GM23338 (cell line): ENCODE results near the gene C19orf81. TPM values are rescaled to one million over a fixed set of nuclear protein-coding genes. Genes with fewer than 3 reads are reported as not detected.
A peak's percentile ranks its signal among the peaks of the same experiment; 100 is the strongest.

Experiments
- ATAC-seq: fragments of 200-7000 bp; cut with Tn5 transposase; 3 replicates; pipeline ENCODE4 v1.9.1; 2020
- DNase-seq: peaks from one replicate; pipeline ENCODE4 v3.0.0-alpha.2; 2015; ENCODE audit warnings: low spot score
- H2AFZ ChIP-seq: fragments of 200-600 bp; sonication (generic); 2 replicates; pipeline ENCODE4 v1.8.0; 2016; ENCODE audit warnings: antibody characterized with exemption, mild to moderate bottlenecking, moderate library complexity
- H3F3A ChIP-seq: fragments of 200-600 bp; sonication (generic); replicated peaks from 2 replicates; pipeline ENCODE4 v1.8.0; 2017; ENCODE audit warnings: antibody characterized with exemption, mixed run types, low read depth
- H3K27ac ChIP-seq: fragments of 200-600 bp; sonication (generic); 2 replicates; pipeline ENCODE4 v1.6.1; 2016; ENCODE audit warnings: low read depth
- H3K27me3 ChIP-seq: fragments of 200-600 bp; sonication (generic); 2 replicates; pipeline ENCODE4 v1.8.0; 2016; ENCODE audit warnings: mild to moderate bottlenecking, mixed run types, moderate library complexity; ENCODE audit not compliant: insufficient read depth
- H3K36me3 ChIP-seq: fragments of 200-600 bp; sonication (generic); 2 replicates; pipeline ENCODE4 v1.8.0; 2016; ENCODE audit warnings: mild to moderate bottlenecking; ENCODE audit not compliant: insufficient read depth
- H3K4me1 ChIP-seq: fragments of 200-600 bp; sonication (generic); 2 replicates; pipeline ENCODE4 v1.8.0; 2016; ENCODE audit warnings: mild to moderate bottlenecking, moderate library complexity; ENCODE audit not compliant: insufficient read depth
- H3K4me2 ChIP-seq: fragments of 200-600 bp; sonication (generic); 2 replicates; pipeline ENCODE4 v1.7.1; 2017; ENCODE audit warnings: mixed run types
- H3K4me3 ChIP-seq: fragments of 200-600 bp; sonication (generic); 2 replicates; pipeline ENCODE4 v1.6.1; 2016; ENCODE audit warnings: mixed run types
- H3K79me2 ChIP-seq: fragments of 200-600 bp; sonication (generic); replicated peaks from 2 replicates; pipeline ENCODE4 v1.8.0; 2017; ENCODE audit warnings: mild to moderate bottlenecking; ENCODE audit not compliant: insufficient read depth
- H3K9me2 ChIP-seq: fragments of 200-600 bp; sonication (generic); 2 replicates; pipeline ENCODE4 v1.8.0; 2017; ENCODE audit not compliant: insufficient read depth
- H4K20me1 ChIP-seq: fragments of 200-600 bp; sonication (generic); replicated peaks from 2 replicates; pipeline ENCODE4 v1.8.0; 2017; ENCODE audit warnings: mild to moderate bottlenecking; ENCODE audit not compliant: insufficient read depth
- H3K27ac Mint-ChIP-seq: 2 replicates; pipeline ENCODE4 v1.8.0; 2020; ENCODE audit warnings: inconsistent platforms, mild to moderate bottlenecking, moderate library complexity, mixed read lengths
- H3K27me3 Mint-ChIP-seq: 3 replicates; pipeline ENCODE4 v1.8.0; 2022; ENCODE audit warnings: low read depth, mild to moderate bottlenecking, moderate library complexity, mixed read lengths, inconsistent platforms; ENCODE audit not compliant: insufficient read depth, poor library complexity
- H3K36me3 Mint-ChIP-seq: 3 replicates; pipeline ENCODE4 v1.8.0; 2021; ENCODE audit warnings: low read depth, mild to moderate bottlenecking, inconsistent platforms, moderate library complexity, mixed read lengths
- H3K4me1 Mint-ChIP-seq: 3 replicates; pipeline ENCODE4 v1.8.0; 2020; ENCODE audit warnings: mild to moderate bottlenecking, inconsistent platforms, mixed read lengths
- H3K4me3 Mint-ChIP-seq: 3 replicates; pipeline ENCODE4 v1.8.0; 2021; ENCODE audit warnings: moderate library complexity, mild to moderate bottlenecking, inconsistent platforms, mixed read lengths
- H3K9me3 Mint-ChIP-seq: 3 replicates; pipeline ENCODE4 v1.8.0; 2020; ENCODE audit warnings: moderate library complexity, mild to moderate bottlenecking, inconsistent platforms, mixed read lengths
- CREB1 ChIP-seq: fragments of 250-450 bp; sonication (Bioruptor Pico); IDR thresholded peaks from 2 replicates; pipeline ENCODE4 v1.5.0; 2020; ENCODE audit warnings: low read depth, mild to moderate bottlenecking, moderate library complexity
- EZH2 ChIP-seq: fragments of 200-600 bp; sonication (generic); IDR thresholded peaks from one replicate; pipeline ENCODE4 v1.8.0; 2017; ENCODE audit warnings: antibody characterized with exemption, mild to moderate bottlenecking, low read depth; ENCODE audit not compliant: unreplicated experiment
- EZH2phosphoT487 ChIP-seq: fragments of 200-600 bp; sonication (generic); IDR thresholded peaks from one replicate; pipeline ENCODE4 v1.8.1; 2018; ENCODE audit warnings: antibody characterized with exemption; ENCODE audit not compliant: unreplicated experiment
- POLR2AphosphoS5 ChIP-seq: IDR thresholded peaks from 2 replicates; pipeline ENCODE4 v1.6.1; 2016; ENCODE audit warnings: antibody characterized with exemption, low read depth
- polyA plus RNA-seq: library from polyadenylated mRNA; unstranded; fragments of >200 nt; fragmentation: Nextera tagmentation; extraction: Ambion mirVana; gene quantifications from 2 replicates; pipeline ENCODE4 v1.2.1, GENCODE V29; 2016
- total RNA-seq: library from RNA; depleted of rRNA; stranded (reverse); fragments of >200 nt; shearing (Covaris generic); gene quantifications from 2 replicates; pipeline ENCODE4 v1.2.3, GENCODE V29; 2014
- TF ChIP-seq, protein P1 (sequence below): fragments of 250-450 bp; sonication (Bioruptor Pico); IDR thresholded peaks from 2 replicates; pipeline ENCODE4 v1.5.0; 2020; ENCODE audit warnings: mild to moderate bottlenecking, moderate library complexity
- TF ChIP-seq, protein P2 (sequence below), 2 experiments: fragments of 200-600 bp in 1 of 2; sonication (generic) in 1 of 2; conservative IDR thresholded peaks; 2 replicates each; pipeline versions ENCODE4 v1.5.1 to v1.6.1; 2016 to 2017; ENCODE audit warnings: antibody characterized with exemption in 2 of 2, low read depth in 2 of 2, mild to moderate bottlenecking in 2 of 2, moderate library complexity in 1 of 2

The C19orf81 gene
- total and polyA plus RNA-seq, 2 experiments from 2014 or later = 23.2 to 54.3 TPM

DNA sequence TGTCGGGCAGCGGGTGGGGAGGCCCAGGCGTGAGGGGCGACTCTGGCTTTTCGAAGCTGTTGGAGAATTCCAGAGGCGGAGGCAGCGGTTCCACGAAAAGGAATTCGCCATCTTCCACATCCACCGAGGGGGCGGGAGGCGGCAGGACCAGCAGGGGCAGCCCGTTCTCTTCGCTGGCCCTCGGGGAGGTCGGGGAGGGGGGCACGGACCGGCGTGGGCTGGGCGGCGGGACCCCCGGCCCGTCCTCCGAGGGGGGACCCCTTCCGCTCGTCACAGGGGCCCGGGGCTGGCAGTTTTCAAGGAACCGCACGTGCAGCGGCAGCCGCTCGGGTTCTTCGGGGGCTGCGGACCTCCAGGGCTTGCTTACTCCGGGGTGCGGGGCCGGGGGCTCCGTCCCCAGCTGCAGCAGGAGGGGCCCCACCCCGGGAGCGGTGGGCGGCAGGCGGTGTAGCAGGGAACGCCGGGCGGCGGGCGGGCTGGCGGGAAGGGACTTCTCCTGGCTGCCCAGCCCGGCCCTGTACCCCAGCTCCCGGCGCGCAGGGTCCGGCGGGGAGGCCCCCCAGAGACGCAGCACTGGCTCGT, 18.0 kb downstream of the C19orf81 start:
- Histone ChIP-seq H3K27me3 (peaks cover 83% of the 10 kb centered on the region), H3K4me3 (peak overlapping the region; percentile 47; the same call in 1 of the 2 replicates), H3K27ac (no peak overlapping the region), H3K36me3 (no peaks in the 10 kb centered on the region), H4K20me1 (peaks cover 3% of the 10 kb centered on the region; the same call in 1 of the 2 replicates), H2AFZ (no peak overlapping the region), H3K4me2 (peak overlapping the region; percentile 72), H3K79me2 (no peaks in the 10 kb centered on the region), H3K9me2 (no peaks in the 10 kb centered on the region), H3F3A (peaks cover 3% of the 10 kb centered on the region; the same call in 1 of the 2 replicates), H3K4me1 (no peaks in the 10 kb centered on the region; the same call in 1 of the 2 replicates)
- TF ChIP-seq CREB1 (CRISPR knock-in tag) = no peak
- TF ChIP-seq, protein P1, sequence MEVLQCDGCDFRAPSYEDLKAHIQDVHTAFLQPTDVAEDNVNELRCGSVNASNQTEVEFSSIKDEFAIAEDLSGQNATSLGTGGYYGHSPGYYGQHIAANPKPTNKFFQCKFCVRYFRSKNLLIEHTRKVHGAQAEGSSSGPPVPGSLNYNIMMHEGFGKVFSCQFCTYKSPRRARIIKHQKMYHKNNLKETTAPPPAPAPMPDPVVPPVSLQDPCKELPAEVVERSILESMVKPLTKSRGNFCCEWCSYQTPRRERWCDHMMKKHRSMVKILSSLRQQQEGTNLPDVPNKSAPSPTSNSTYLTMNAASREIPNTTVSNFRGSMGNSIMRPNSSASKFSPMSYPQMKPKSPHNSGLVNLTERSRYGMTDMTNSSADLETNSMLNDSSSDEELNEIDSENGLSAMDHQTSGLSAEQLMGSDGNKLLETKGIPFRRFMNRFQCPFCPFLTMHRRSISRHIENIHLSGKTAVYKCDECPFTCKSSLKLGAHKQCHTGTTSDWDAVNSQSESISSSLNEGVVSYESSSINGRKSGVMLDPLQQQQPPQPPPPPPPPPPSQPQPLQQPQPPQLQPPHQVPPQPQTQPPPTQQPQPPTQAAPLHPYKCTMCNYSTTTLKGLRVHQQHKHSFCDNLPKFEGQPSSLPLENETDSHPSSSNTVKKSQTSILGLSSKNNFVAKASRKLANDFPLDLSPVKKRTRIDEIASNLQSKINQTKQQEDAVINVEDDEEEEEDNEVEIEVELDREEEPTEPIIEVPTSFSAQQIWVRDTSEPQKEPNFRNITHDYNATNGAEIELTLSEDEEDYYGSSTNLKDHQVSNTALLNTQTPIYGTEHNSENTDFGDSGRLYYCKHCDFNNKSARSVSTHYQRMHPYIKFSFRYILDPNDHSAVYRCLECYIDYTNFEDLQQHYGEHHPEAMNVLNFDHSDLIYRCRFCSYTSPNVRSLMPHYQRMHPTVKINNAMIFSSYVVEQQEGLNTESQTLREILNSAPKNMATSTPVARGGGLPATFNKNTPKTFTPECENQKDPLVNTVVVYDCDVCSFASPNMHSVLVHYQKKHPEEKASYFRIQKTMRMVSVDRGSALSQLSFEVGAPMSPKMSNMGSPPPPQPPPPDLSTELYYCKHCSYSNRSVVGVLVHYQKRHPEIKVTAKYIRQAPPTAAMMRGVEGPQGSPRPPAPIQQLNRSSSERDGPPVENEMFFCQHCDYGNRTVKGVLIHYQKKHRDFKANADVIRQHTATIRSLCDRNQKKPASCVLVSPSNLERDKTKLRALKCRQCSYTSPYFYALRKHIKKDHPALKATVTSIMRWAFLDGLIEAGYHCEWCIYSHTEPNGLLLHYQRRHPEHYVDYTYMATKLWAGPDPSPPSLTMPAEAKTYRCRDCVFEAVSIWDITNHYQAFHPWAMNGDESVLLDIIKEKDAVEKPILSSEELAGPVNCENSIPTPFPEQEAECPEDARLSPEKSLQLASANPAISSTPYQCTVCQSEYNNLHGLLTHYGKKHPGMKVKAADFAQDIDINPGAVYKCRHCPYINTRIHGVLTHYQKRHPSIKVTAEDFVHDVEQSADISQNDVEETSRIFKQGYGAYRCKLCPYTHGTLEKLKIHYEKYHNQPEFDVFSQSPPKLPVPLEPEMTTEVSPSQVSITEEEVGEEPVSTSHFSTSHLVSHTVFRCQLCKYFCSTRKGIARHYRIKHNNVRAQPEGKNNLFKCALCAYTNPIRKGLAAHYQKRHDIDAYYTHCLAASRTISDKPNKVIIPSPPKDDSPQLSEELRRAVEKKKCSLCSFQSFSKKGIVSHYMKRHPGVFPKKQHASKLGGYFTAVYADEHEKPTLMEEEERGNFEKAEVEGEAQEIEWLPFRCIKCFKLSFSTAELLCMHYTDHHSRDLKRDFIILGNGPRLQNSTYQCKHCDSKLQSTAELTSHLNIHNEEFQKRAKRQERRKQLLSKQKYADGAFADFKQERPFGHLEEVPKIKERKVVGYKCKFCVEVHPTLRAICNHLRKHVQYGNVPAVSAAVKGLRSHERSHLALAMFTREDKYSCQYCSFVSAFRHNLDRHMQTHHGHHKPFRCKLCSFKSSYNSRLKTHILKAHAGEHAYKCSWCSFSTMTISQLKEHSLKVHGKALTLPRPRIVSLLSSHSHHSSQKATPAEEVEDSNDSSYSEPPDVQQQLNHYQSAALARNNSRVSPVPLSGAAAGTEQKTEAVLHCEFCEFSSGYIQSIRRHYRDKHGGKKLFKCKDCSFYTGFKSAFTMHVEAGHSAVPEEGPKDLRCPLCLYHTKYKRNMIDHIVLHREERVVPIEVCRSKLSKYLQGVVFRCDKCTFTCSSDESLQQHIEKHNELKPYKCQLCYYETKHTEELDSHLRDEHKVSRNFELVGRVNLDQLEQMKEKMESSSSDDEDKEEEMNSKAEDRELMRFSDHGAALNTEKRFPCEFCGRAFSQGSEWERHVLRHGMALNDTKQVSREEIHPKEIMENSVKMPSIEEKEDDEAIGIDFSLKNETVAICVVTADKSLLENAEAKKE (CRISPR knock-in tag) = no peak
- TF ChIP-seq EZH2 = peak; percentile 93
- TF ChIP-seq POLR2AphosphoS5 = no peak
- peak; percentile 56 for TF ChIP-seq EZH2phosphoT487
- Mint-ChIP-seq H3K4me1 (no peaks in the 10 kb centered on the region), H3K27ac (no peak overlapping the region), H3K27me3 (peaks cover 16% of the 10 kb centered on the region), H3K36me3 (peaks cover 39% of the 10 kb centered on the region), H3K9me3 (peaks cover 72% of the 10 kb centered on the region), H3K4me3 (no peak overlapping the region)
- peak; percentile 43 for DNase-seq
- no peak for ATAC-seq

DNA sequence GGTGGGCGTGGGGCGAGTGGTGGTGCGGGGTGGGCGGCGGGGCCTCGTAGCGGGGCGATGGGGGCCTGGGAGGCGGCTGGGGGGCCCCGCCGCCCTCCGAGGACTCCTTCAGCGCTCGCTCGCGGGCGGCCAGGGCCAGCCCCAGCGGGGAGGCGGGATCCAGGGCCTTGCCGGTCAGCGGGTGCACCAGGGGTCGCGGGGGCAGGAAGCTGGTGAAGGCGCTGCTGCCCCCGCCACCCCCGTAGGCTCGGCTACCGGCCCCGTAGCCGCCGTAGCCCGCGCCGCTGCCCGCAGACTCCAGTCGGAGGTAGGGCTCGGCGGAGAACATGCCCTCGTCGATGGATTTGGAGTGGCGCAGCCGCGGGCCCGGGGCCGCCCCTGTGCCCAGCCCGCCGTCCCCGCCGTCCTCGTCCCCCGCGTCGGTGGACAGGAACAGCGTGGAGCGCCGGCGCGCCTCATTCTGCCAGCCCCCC, 18.6 kb downstream of the C19orf81 start:
- Histone ChIP-seq H3K27me3 (peaks cover 89% of the 10 kb centered on the region), H3K36me3 (no peaks in the 10 kb centered on the region), H3K4me3 (peak overlapping the region; percentile 47; the same call in 1 of the 2 replicates), H3K4me1 (no peaks in the 10 kb centered on the region; the same call in 1 of the 2 replicates), H3K79me2 (no peaks in the 10 kb centered on the region), H2AFZ (no peak overlapping the region), H4K20me1 (peaks cover 3% of the 10 kb centered on the region; the same call in 1 of the 2 replicates), H3F3A (peaks cover 3% of the 10 kb centered on the region; the same call in 1 of the 2 replicates), H3K9me2 (no peaks in the 10 kb centered on the region), H3K27ac (no peak overlapping the region), H3K4me2 (peak overlapping the region; percentile 72)
- peak; percentile 39 for DNase-seq
- peak; percentile 60 for TF ChIP-seq EZH2
- TF ChIP-seq, protein P2, sequence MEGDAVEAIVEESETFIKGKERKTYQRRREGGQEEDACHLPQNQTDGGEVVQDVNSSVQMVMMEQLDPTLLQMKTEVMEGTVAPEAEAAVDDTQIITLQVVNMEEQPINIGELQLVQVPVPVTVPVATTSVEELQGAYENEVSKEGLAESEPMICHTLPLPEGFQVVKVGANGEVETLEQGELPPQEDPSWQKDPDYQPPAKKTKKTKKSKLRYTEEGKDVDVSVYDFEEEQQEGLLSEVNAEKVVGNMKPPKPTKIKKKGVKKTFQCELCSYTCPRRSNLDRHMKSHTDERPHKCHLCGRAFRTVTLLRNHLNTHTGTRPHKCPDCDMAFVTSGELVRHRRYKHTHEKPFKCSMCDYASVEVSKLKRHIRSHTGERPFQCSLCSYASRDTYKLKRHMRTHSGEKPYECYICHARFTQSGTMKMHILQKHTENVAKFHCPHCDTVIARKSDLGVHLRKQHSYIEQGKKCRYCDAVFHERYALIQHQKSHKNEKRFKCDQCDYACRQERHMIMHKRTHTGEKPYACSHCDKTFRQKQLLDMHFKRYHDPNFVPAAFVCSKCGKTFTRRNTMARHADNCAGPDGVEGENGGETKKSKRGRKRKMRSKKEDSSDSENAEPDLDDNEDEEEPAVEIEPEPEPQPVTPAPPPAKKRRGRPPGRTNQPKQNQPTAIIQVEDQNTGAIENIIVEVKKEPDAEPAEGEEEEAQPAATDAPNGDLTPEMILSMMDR (conservative IDR thresholded peaks at IDR 0.05; ENCODE audit: low read depth in 2 of 2) = no peak
- Mint-ChIP-seq H3K9me3 (peaks cover 72% of the 10 kb centered on the region), H3K36me3 (peaks cover 37% of the 10 kb centered on the region), H3K27me3 (peaks cover 16% of the 10 kb centered on the region), H3K27ac (no peak overlapping the region), H3K4me3 (no peak overlapping the region), H3K4me1 (no peaks in the 10 kb centered on the region)
- no peak for ATAC-seq
